HL-60 (cell line): ENCODE measurements around the gene TMC3.
A peak's percentile ranks its signal among the peaks of the same experiment; 100 is the strongest.

ENCODE experiments used
- DNase-seq, 2 experiments: peaks; one replicate each; pipeline ENCODE4 v3.0.0-alpha.2; 2010 to 2020; ENCODE audit warnings: low read depth in 1 of 2, low spot score in 1 of 2
- H3K27ac ChIP-seq: fragments of 250-450 bp; sonication (Bioruptor Pico); replicated peaks from 2 replicates; pipeline ENCODE4 v1.5.1; 2020; ENCODE audit warnings: mild to moderate bottlenecking, moderate library complexity
- H3K27me3 ChIP-seq: fragments of 250-450 bp; sonication (Bioruptor Pico); 2 replicates; pipeline ENCODE4 v1.5.1; 2021; ENCODE audit warnings: mild to moderate bottlenecking, moderate library complexity; ENCODE audit not compliant: insufficient read depth, poor library complexity, severe bottlenecking
- H3K4me3 ChIP-seq: replicated peaks from 2 replicates; pipeline ENCODE4 v1.5.1; 2011; ENCODE audit warnings: mild to moderate bottlenecking, control low read depth, low read length; ENCODE audit not compliant: insufficient read depth
- CTCF ChIP-seq: IDR thresholded peaks from one replicate; pipeline ENCODE4 v1.5.1; 2011; ENCODE audit warnings: low read length, control low read depth, inconsistent platforms; ENCODE audit not compliant: insufficient read depth
- GABPA ChIP-seq: IDR thresholded peaks from 2 replicates; pipeline ENCODE4 v1.6.1; 2012; ENCODE audit warnings: low read depth
- POLR2AphosphoS5 ChIP-seq: IDR thresholded peaks from 2 replicates; pipeline ENCODE4 v1.6.1; 2012; ENCODE audit warnings: low read depth
- SPI1 ChIP-seq: IDR thresholded peaks from 2 replicates; pipeline ENCODE4 v1.6.1; 2012; ENCODE audit warnings: low read depth, mild to moderate bottlenecking, borderline replicate concordance
- TF ChIP-seq, protein P1 (sequence below): IDR thresholded peaks from 2 replicates; pipeline ENCODE4 v1.6.1; 2012; ENCODE audit warnings: low read depth; ENCODE audit not compliant: insufficient replicate concordance

The TMC3 gene

GRCh38 chr15:81297603-81298575 is 76.1 kb downstream of the TMC3 start:
- H3K27ac ChIP-seq, result peak overlapping the region; percentile 78
- peak overlapping the region; percentile 55 for H3K4me3 ChIP-seq
- TF ChIP-seq SPI1, result no peak
- TF ChIP-seq POLR2AphosphoS5, result no peak
- TF ChIP-seq GABPA, result no peak
- TF ChIP-seq, protein P1, sequence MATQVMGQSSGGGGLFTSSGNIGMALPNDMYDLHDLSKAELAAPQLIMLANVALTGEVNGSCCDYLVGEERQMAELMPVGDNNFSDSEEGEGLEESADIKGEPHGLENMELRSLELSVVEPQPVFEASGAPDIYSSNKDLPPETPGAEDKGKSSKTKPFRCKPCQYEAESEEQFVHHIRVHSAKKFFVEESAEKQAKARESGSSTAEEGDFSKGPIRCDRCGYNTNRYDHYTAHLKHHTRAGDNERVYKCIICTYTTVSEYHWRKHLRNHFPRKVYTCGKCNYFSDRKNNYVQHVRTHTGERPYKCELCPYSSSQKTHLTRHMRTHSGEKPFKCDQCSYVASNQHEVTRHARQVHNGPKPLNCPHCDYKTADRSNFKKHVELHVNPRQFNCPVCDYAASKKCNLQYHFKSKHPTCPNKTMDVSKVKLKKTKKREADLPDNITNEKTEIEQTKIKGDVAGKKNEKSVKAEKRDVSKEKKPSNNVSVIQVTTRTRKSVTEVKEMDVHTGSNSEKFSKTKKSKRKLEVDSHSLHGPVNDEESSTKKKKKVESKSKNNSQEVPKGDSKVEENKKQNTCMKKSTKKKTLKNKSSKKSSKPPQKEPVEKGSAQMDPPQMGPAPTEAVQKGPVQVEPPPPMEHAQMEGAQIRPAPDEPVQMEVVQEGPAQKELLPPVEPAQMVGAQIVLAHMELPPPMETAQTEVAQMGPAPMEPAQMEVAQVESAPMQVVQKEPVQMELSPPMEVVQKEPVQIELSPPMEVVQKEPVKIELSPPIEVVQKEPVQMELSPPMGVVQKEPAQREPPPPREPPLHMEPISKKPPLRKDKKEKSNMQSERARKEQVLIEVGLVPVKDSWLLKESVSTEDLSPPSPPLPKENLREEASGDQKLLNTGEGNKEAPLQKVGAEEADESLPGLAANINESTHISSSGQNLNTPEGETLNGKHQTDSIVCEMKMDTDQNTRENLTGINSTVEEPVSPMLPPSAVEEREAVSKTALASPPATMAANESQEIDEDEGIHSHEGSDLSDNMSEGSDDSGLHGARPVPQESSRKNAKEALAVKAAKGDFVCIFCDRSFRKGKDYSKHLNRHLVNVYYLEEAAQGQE, result no peak
- TF ChIP-seq CTCF, result no peak
- H3K27me3 ChIP-seq, result no peaks in the 10 kb centered on the region
- DNase-seq, result peak in 1 of 2 experiments; percentile 72

GRCh38 chr15:81297147-81297572 is 76.9 kb downstream of the TMC3 start:
- TF ChIP-seq GABPA, result no peak
- TF ChIP-seq, protein P1, result peak; percentile 76
- Histone ChIP-seq H3K27me3 (no peaks in the 10 kb centered on the region), H3K4me3 (peak overlapping the region; percentile 55), H3K27ac (peak overlapping the region; percentile 78)
- DNase-seq, result no peak

DNA sequence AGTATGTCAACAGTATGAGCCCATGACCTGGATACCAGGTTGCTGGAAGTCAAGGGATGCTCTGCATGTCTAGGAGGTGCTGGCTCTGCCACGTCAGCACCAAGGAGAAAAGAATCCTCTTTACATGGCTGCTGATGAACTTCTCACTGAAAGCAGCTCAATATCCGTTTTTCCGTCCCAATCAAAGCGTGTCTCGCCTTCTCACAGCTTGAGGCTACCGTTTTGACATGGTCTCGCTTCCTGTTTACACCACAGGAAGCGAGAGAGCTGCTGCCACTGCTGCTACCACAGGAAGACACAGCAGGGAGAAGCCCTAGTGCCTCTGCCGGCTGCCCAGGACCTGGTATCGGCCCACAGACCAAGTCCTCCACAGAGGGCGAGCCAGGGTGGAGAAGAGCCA is 77.3 kb downstream of the TMC3 start:
- peak overlapping the region; percentile 55 for H3K4me3 ChIP-seq
- peak overlapping the region; percentile 78 for H3K27ac ChIP-seq
- no peaks in the 10 kb centered on the region for H3K27me3 ChIP-seq
- TF ChIP-seq SPI1 (peak; percentile 55; the same call in 1 of the 2 replicates), CTCF (no peak), POLR2AphosphoS5 (peak; percentile 84), GABPA (peak; percentile 70)
- TF ChIP-seq, protein P1, result no peak
- DNase-seq, result peak; percentile 68 to 92
